Fibroblast of pulmonary artery (primary cell): ENCODE results near the gene SMYD3.

Experiments
- DNase-seq: peaks from one replicate; pipeline ENCODE4 v3.0.0-alpha.2; 2010; ENCODE audit warnings: low read depth
- H3K4me3 ChIP-seq: replicated peaks from 2 replicates; pipeline ENCODE4 v1.5.1; 2011; ENCODE audit warnings: low read depth, mild to moderate bottlenecking, control low read depth, low read length, moderate library complexity
- CTCF ChIP-seq: IDR thresholded peaks from 2 replicates; pipeline ENCODE4 v1.5.1; 2011; ENCODE audit warnings: mild to moderate bottlenecking, control low read depth, low read length, inconsistent platforms; ENCODE audit errors: missing control alignments

SMYD3 gene

GRCh38 chr1:245774196-245774595 is 732.9 kb downstream of the SMYD3 start:
- TF ChIP-seq CTCF, result no peak
- DNase-seq, result no peak
- no peak overlapping the region for H3K4me3 ChIP-seq

GRCh38 chr1:245773344-245773743 is 733.7 kb downstream of the SMYD3 start:
- DNase-seq, result no peak
- H3K4me3 ChIP-seq, result no peak overlapping the region
- TF ChIP-seq CTCF, result no peak

GRCh38 chr1:245772739-245773138 is 734.3 kb downstream of the SMYD3 start:
- no peak overlapping the region for H3K4me3 ChIP-seq
- TF ChIP-seq CTCF, result no peak
- DNase-seq, result no peak

GRCh38 chr1:245772325-245772724 is 734.8 kb downstream of the SMYD3 start:
- no peak for DNase-seq
- no peak overlapping the region for H3K4me3 ChIP-seq
- TF ChIP-seq CTCF, result no peak

- no peak for TF ChIP-seq CTCF
- DNase-seq, result peak; percentile 88
- no peak overlapping the region for H3K4me3 ChIP-seq
Observed at GRCh38 chr1:245771511-245772281, 735.4 kb downstream of the SMYD3 start.

- no peak for DNase-seq
- H3K4me3 ChIP-seq, result no peak overlapping the region
- TF ChIP-seq CTCF, result no peak
Observed at GRCh38 chr1:245770156-245770555, 736.9 kb downstream of the SMYD3 start.

GRCh38 chr1:245768596-245768995 is 738.5 kb downstream of the SMYD3 start:
- H3K4me3 ChIP-seq, result no peak overlapping the region
- no peak for TF ChIP-seq CTCF
- no peak for DNase-seq
